HG02852 (cell line): Measurements from ENCODE around the gene HSD17B7.
"Not testable (repeated sequence)": the region's sequence is repeated elsewhere in the genome, so short reads cannot be mapped to it uniquely, and the experiment has no call there.

Experiments used
- ATAC-seq: cut with Tn5 transposase; IDR thresholded peaks from one replicate; pipeline ENCODE4 v1.9.1; 2021; ENCODE audit warnings: mild to moderate bottlenecking, moderate library complexity; ENCODE audit not compliant: unreplicated experiment

The HSD17B7 gene

GRCh38 chr1:162807503-162807902 is 17.0 kb downstream of the HSD17B7 start:
- not testable (repeated sequence) for ATAC-seq

- not testable (repeated sequence) for ATAC-seq
Observed at GRCh38 chr1:162812357-162812756, 21.9 kb downstream of the HSD17B7 start.

- not testable (repeated sequence) for ATAC-seq
Observed at GRCh38 chr1:162818136-162818535, 27.6 kb downstream of the HSD17B7 start.

GRCh38 chr1:162818666-162819065 is 28.2 kb downstream of the HSD17B7 start:
- ATAC-seq = not testable (repeated sequence)

GRCh38 chr1:162822391-162823200 is 32.1 kb downstream of the HSD17B7 start:
- no peak for ATAC-seq

GRCh38 chr1:162823231-162823630 is 32.7 kb downstream of the HSD17B7 start:
- no peak for ATAC-seq

GRCh38 chr1:162823771-162824525 is 33.4 kb downstream of the HSD17B7 start:
- no peak for ATAC-seq

GRCh38 chr1:162829268-162829667 is 38.8 kb downstream of the HSD17B7 start:
- ATAC-seq = no peak

GRCh38 chr1:162832470-162832869 is 42.0 kb downstream of the HSD17B7 start:
- no peak for ATAC-seq

- ATAC-seq = peak; percentile 90
Observed at GRCh38 chr1:162835157-162835899, 44.8 kb downstream of the HSD17B7 start.

- ATAC-seq = no peak
Observed at GRCh38 chr1:162838863-162839262, 48.4 kb downstream of the HSD17B7 start.

GRCh38 chr1:162840250-162840839 is 49.8 kb downstream of the HSD17B7 start:
- ATAC-seq = no peak

- no peak for ATAC-seq
Observed at GRCh38 chr1:162844153-162844552, 53.7 kb downstream of the HSD17B7 start.

- no peak for ATAC-seq
Observed at GRCh38 chr1:162846256-162847212, 56.0 kb downstream of the HSD17B7 start.

- ATAC-seq = peak; percentile 75
Observed at GRCh38 chr1:162847839-162848453, 57.4 kb downstream of the HSD17B7 start.

- no peak for ATAC-seq
Observed at GRCh38 chr1:162849711-162850110, 59.2 kb downstream of the HSD17B7 start.

GRCh38 chr1:162851341-162851740 is 60.8 kb downstream of the HSD17B7 start:
- ATAC-seq = no peak

GRCh38 chr1:162854245-162854882 is 63.9 kb downstream of the HSD17B7 start:
- peak; percentile 82 for ATAC-seq
